ENCODE data around the gene PRAMEF20. TPM values are rescaled to one million over a fixed set of nuclear protein-coding genes. Genes with fewer than 3 reads are reported as not detected.

Gene PRAMEF20
- total and polyA plus RNA-seq, 9 donors, result not detected

DNA sequence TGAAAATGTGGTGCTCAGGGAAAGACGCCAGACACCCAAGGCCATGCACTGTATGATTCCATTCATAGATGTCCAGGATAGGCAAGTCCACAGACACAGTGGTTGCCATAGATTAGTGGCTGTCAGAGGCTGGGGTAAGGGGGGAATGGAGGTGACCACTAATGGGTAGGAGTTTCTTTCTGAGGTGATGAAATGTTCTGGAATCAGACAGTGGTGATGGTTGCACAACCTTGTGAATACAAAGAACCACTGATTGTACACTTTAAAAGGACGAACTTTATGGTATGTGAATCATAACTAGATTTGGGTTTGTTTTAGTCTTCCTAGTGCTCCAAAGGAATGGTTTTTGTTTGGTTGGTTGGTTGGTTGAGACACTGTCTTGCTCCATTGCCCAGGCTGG is 51.7 kb downstream of the PRAMEF20 start:
- DNase-seq, result no peak
- 90% methylated on average over 1 of the region's 2 CpGs for WGBS (ENCODE audit: insufficient coverage)
- no peaks in the 10 kb centered on the region for H3K36me3 ChIP-seq (ENCODE audit: control insufficient read depth, insufficient read depth, low read length)
- no peaks in the 10 kb centered on the region for H3K9me3 ChIP-seq (replicated peaks; ENCODE audit: control insufficient read depth, low read depth, low read length)
- no peak overlapping the region for H3K27ac ChIP-seq (ENCODE audit: low read length)
- peaks cover 8% of the 10 kb centered on the region for H3K27me3 ChIP-seq (ENCODE audit: control insufficient read depth, insufficient read depth, low read length)
- H3K4me3 ChIP-seq (ENCODE audit: low read length), result no peak overlapping the region
- peaks cover 5% of the 10 kb centered on the region for H3K4me1 ChIP-seq (ENCODE audit: control insufficient read depth, insufficient read depth, low read length)

DNA sequence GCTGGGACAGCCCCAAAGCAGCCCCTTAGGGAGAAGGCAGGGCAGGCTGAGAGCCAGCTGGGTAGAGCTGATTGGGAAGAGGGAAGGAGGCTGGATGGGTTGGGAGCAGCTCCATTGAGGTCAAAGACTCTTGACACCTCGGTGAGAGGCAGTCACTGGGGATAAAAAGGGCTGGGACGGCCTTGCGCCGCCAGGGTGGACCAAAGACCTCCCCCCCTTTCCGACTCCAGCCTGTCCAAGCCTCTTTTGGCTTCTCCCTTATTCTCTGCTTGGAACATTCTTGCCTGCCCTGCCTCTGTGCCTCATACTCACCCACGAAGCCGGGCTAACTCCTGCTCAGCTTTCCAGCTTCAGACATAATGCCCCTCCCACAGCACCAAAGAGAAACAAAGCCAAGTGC is 52.4 kb downstream of the PRAMEF20 start:
- 42% methylated on average over 6 of the region's 7 CpGs for WGBS (ENCODE audit: insufficient coverage)

DNA sequence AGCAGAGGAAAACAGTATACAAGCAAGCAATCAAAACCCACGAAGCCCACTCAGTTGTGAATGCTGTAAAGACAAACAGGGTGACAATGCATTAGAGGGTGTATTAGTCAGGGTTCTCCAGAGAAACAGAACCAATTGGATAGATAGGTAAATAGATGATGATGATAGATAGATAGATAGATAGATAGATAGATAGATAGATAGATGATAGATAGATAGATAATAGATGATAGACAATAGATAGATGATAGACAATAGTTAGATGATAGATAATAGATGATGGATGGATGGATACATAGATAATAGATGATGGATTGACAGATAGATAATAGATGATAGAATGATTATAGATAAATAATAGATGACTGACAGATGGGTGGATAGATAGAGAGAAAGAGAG is 55.3 kb downstream of the PRAMEF20 start:
- no CpG with 5 or more reads among the region's 1 CpG for WGBS (ENCODE audit: insufficient coverage)
- H3K9me3 ChIP-seq (replicated peaks; ENCODE audit: control insufficient read depth, low read depth, low read length), result no peaks in the 10 kb centered on the region
- no peaks in the 10 kb centered on the region for H3K36me3 ChIP-seq (ENCODE audit: control insufficient read depth, insufficient read depth, low read length)
- H3K27ac ChIP-seq (ENCODE audit: low read length), result no peak overlapping the region
- peaks cover 5% of the 10 kb centered on the region for H3K4me1 ChIP-seq (ENCODE audit: control insufficient read depth, insufficient read depth, low read length)
- DNase-seq, result no peak
- peaks cover 8% of the 10 kb centered on the region for H3K27me3 ChIP-seq (ENCODE audit: control insufficient read depth, insufficient read depth, low read length)
- H3K4me3 ChIP-seq (ENCODE audit: low read length), result no peak overlapping the region

More for the DNA sequence above, 52.4 kb downstream of the PRAMEF20 start:
- Histone ChIP-seq H3K4me3 (ENCODE audit: low read length) (no peak overlapping the region), H3K9me3 (replicated peaks; ENCODE audit: control insufficient read depth, low read depth, low read length) (no peaks in the 10 kb centered on the region), H3K4me1 (ENCODE audit: control insufficient read depth, insufficient read depth, low read length) (peaks cover 5% of the 10 kb centered on the region), H3K27ac (ENCODE audit: low read length) (no peak overlapping the region), H3K36me3 (ENCODE audit: control insufficient read depth, insufficient read depth, low read length) (no peaks in the 10 kb centered on the region), H3K27me3 (ENCODE audit: control insufficient read depth, insufficient read depth, low read length) (peaks cover 8% of the 10 kb centered on the region)
- peak; percentile 11 for DNase-seq

DNA sequence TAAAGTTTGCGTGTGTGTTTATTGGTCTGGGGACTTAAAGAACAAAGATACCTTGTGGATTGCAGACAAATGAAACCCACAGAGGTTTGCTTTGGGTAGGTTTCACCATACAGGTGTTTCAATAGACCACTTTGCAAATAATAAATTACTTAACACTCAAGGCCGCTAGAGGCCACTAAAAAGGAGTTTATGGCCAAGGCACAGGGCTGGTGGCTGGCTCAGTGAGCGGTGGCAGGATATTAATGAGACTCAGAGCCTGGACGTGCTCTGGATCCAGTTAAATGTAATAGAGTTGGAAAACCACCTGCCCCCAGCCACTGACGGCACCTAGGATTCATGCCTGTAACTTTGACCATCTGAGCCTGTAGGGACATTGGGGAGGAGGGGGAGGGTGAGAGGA is 59.1 kb downstream of the PRAMEF20 start:
- H3K4me1 ChIP-seq (ENCODE audit: control insufficient read depth, insufficient read depth, low read length), result no peaks in the 10 kb centered on the region
- no peak overlapping the region for H3K27ac ChIP-seq (ENCODE audit: low read length)
- no peaks in the 10 kb centered on the region for H3K36me3 ChIP-seq (ENCODE audit: control insufficient read depth, insufficient read depth, low read length)
- H3K9me3 ChIP-seq (replicated peaks; ENCODE audit: control insufficient read depth, low read depth, low read length), result no peaks in the 10 kb centered on the region
- peaks cover 1% of the 10 kb centered on the region for H3K27me3 ChIP-seq (ENCODE audit: control insufficient read depth, insufficient read depth, low read length)
- no peak overlapping the region for H3K4me3 ChIP-seq (ENCODE audit: low read length)
- peak; percentile 27 for DNase-seq
- no CpG with 5 or more reads among the region's 5 CpGs for WGBS (ENCODE audit: insufficient coverage)

Other genes with a start within 250 kb of the PRAMEF20 start
- not detected for gene HNRNPCL4, start 244.8 kb upstream of the PRAMEF20 start, total RNA-seq
- gene HNRNPCL4, start 244.8 kb upstream of the PRAMEF20 start, polyA plus RNA-seq (ENCODE audit: insufficient read depth in 1 of 8, insufficient read length in 8 of 8, low replicate concordance in 1 of 8), result under 1 TPM in 4 of 8 donors, not detected in 4; 0.19 to 0.42 (median 0.26) TPM
- not detected for gene PRAMEF9, start 238.6 kb upstream of the PRAMEF20 start, total RNA-seq
- not detected for gene PRAMEF9, start 238.6 kb upstream of the PRAMEF20 start, polyA plus RNA-seq (ENCODE audit: insufficient read depth in 1 of 8, insufficient read length in 8 of 8, low replicate concordance in 1 of 8)
- not detected for gene PRAMEF13, start 209.0 kb upstream of the PRAMEF20 start, total RNA-seq
- gene PRAMEF13, start 209.0 kb upstream of the PRAMEF20 start, polyA plus RNA-seq (ENCODE audit: insufficient read depth in 1 of 8, insufficient read length in 8 of 8, low replicate concordance in 1 of 8), result not detected
- not detected for gene PRAMEF18, start 184.3 kb upstream of the PRAMEF20 start, total RNA-seq
- not detected for gene PRAMEF18, start 184.3 kb upstream of the PRAMEF20 start, polyA plus RNA-seq (ENCODE audit: insufficient read depth in 1 of 8, insufficient read length in 8 of 8, low replicate concordance in 1 of 8)
- gene PRAMEF5, start 156.3 kb upstream of the PRAMEF20 start, total RNA-seq, result not detected
- not detected for gene PRAMEF5, start 156.3 kb upstream of the PRAMEF20 start, polyA plus RNA-seq (ENCODE audit: insufficient read depth in 1 of 8, insufficient read length in 8 of 8, low replicate concordance in 1 of 8)
- not detected for gene PRAMEF8, start 125.3 kb upstream of the PRAMEF20 start, total RNA-seq
- gene PRAMEF8, start 125.3 kb upstream of the PRAMEF20 start, polyA plus RNA-seq (ENCODE audit: insufficient read depth in 1 of 8, insufficient read length in 8 of 8, low replicate concordance in 1 of 8), result not detected
- gene PRAMEF33, start 106.9 kb upstream of the PRAMEF20 start, total RNA-seq, result not detected
- gene PRAMEF33, start 106.9 kb upstream of the PRAMEF20 start, polyA plus RNA-seq (ENCODE audit: insufficient read depth in 1 of 8, insufficient read length in 8 of 8, low replicate concordance in 1 of 8), result under 1 TPM in 1 of 8 donors, not detected in 7; 0.13 TPM
- not detected for gene PRAMEF15, start 94.9 kb upstream of the PRAMEF20 start, total RNA-seq
- gene PRAMEF15, start 94.9 kb upstream of the PRAMEF20 start, polyA plus RNA-seq (ENCODE audit: insufficient read depth in 1 of 8, insufficient read length in 8 of 8, low replicate concordance in 1 of 8), result not detected
- gene PRAMEF14, start 63.3 kb upstream of the PRAMEF20 start, total RNA-seq, result not detected
- not detected for gene PRAMEF14, start 63.3 kb upstream of the PRAMEF20 start, polyA plus RNA-seq (ENCODE audit: insufficient read depth in 1 of 8, insufficient read length in 8 of 8, low replicate concordance in 1 of 8)
- not detected for gene PRAMEF19, start 38.5 kb upstream of the PRAMEF20 start, total RNA-seq
- gene PRAMEF19, start 38.5 kb upstream of the PRAMEF20 start, polyA plus RNA-seq (ENCODE audit: insufficient read depth in 1 of 8, insufficient read length in 8 of 8, low replicate concordance in 1 of 8), result not detected
- not detected for gene PRAMEF17, start 20.8 kb upstream of the PRAMEF20 start, total RNA-seq
- not detected for gene PRAMEF17, start 20.8 kb upstream of the PRAMEF20 start, polyA plus RNA-seq (ENCODE audit: insufficient read depth in 1 of 8, insufficient read length in 8 of 8, low replicate concordance in 1 of 8)
- gene LRRC38, start 103.6 kb downstream of the PRAMEF20 start, total RNA-seq, result 11.9 TPM
- gene LRRC38, start 103.6 kb downstream of the PRAMEF20 start, polyA plus RNA-seq (ENCODE audit: insufficient read depth in 1 of 8, insufficient read length in 8 of 8, low replicate concordance in 1 of 8), result 10 to 100 TPM; 17.8 to 51.2 (median 30.2) TPM
- gene PDPN, start 173.4 kb downstream of the PRAMEF20 start, total RNA-seq, result 14.5 TPM
- gene PDPN, start 173.4 kb downstream of the PRAMEF20 start, polyA plus RNA-seq (ENCODE audit: insufficient read depth in 1 of 8, insufficient read length in 8 of 8, low replicate concordance in 1 of 8), result 10 to 100 TPM; 28.6 to 52.2 (median 44.9) TPM

Measured in muscle of leg (tissue), 11 donors.